Stimulated activated naive CD4-positive, alpha-beta T cell treated with Interleukin-2 at 50 U/mL for 16 hours (primary cell): Measurements from ENCODE around the gene ANO6.
A peak's percentile ranks its signal among the peaks of the same experiment; 100 is the strongest.
"Not testable (repeated sequence)": the region's sequence is repeated elsewhere in the genome, so short reads cannot be mapped to it uniquely, and the experiment has no call there.

Experiments
- DNase-seq: peaks from one replicate; lab custom pipeline; 2025; lab: John Stamatoyannopoulos, UW

The ANO6 gene

GRCh38 chr12:45213107-45213506, 2.8 kb upstream of the ANO6 start:
- no peak for DNase-seq

DNA sequence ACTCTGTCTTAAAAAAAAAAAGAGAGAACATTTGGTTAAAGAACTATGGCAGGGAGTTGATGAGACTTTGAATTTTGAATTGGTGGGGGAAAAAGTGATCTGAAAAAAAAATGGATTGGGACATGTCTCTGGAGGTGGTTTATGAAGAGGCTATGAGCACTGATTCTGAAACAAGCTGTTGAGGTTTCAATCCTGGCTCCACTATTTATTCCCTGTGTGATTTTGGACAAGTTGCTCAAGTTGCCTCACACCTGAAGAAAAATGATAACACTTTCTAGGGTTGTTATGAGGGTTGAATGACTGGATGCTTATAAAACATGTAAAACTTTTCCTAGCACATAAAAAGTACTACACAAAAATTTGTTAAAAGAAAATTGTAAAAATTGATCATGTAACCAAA, 1.8 kb upstream of the ANO6 start:
- no peak for DNase-seq

- DNase-seq = no peak
These were observed 1.0 kb upstream of the ANO6 start for GRCh38 chr12:45214749-45215418.

GRCh38 chr12:45216230-45216982, 511 bp downstream of the ANO6 start:
- peak; percentile 43 for DNase-seq

DNA sequence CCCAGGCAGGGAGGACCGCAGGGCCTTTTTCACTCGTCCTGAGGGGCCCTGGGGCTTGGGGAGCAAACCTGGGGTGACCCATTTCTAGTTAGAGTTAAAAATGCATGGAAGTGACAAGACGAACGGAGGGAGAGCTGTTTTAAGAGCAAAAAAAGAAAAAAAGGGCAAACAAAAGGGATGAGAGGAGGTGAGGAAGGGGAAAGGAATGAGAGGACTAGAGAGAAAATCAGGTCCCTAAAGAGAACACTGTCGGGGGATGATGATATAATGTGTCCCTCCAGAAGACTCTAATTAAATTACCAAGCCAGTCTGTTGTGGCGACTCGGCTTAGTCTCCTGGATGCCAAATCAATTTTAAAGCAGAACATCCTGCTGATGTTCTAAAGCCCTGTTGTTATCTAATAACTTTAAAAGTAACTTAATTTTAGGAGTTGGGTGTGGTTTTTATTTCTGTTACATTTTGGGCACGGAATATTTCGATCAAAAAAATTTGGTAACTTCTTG, 1.1 kb downstream of the ANO6 start:
- DNase-seq = no peak

GRCh38 chr12:45217846-45218245, 2.0 kb downstream of the ANO6 start:
- DNase-seq = no peak

GRCh38 chr12:45219621-45220020, 3.7 kb downstream of the ANO6 start:
- DNase-seq = no peak

GRCh38 chr12:45220363-45220931, 4.6 kb downstream of the ANO6 start:
- DNase-seq = no peak

DNA sequence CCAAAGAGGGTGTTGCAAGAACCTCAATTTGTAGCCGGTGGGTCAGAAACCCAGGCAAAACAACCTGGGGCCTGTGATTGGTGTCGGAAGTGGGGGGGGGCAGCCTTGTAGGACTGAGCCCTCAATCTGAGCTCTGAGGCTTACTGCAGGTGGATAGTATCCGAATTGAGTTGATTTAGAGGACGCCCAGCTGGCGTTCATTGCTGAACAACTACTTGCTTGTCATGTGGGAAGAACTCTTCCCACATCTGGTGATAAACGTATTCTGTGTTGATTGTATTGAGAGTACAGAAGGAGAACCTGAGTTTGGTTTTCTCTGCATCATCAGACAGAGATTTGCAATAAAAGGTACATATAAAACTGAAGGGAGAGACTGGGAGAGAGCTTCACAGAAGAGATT, 5.1 kb downstream of the ANO6 start:
- DNase-seq = no peak

DNA sequence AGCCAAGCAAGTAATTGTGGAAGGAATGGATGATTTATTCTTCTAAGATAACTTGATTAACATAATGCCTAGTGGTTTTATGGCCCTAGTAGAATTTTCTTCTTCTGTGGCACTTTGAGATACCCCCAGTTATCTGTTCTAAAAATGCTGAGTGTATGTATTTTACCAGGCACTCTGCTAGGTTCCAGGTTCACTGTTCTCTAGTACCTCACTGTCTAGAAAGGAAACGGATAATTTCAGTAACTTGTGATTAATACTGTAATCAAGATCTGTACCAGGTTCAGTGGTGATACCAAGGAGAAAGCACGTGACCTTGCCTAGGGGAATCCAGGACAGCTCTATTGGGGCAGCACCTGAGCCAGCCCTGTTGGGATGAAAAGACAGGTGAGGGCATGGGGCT, 8.0 kb downstream of the ANO6 start:
- no peak for DNase-seq

DNA sequence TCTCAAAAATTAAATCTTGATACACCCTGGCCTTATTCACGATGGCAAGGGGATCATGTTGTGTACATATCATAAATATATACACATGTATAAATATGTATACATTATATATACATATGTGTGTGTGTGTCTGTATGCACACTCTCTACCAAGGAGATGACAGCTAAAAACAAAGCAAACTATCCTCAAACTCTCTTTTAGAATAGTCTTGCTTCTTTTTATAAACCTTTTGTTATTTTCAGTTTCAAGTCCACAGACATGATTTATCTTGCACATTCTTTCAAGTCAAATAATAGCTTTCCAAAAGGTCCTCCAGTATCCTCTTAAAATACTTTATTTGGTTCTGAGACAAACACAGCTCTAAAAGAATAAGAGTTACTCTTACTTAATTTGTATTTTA, 8.4 kb downstream of the ANO6 start:
- no peak for DNase-seq

DNA sequence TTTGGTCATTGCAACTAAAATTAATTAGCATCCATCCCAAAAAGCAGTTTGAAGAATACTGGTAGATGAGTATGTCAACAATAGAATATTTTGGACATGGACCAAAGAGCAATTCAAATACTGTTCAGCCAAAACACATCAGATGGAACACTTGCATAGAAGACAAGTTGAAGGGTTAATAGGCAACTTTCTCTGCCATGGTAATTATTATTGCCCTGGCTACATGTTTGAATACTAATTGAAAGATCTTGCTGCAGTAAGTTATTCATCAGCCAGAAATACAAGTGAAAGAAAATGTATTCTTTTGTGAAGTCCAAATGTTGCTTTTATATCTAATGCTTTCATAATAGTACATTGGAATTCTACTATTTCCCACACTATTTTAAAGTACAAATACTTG, 10.1 kb downstream of the ANO6 start:
- no peak for DNase-seq

DNA sequence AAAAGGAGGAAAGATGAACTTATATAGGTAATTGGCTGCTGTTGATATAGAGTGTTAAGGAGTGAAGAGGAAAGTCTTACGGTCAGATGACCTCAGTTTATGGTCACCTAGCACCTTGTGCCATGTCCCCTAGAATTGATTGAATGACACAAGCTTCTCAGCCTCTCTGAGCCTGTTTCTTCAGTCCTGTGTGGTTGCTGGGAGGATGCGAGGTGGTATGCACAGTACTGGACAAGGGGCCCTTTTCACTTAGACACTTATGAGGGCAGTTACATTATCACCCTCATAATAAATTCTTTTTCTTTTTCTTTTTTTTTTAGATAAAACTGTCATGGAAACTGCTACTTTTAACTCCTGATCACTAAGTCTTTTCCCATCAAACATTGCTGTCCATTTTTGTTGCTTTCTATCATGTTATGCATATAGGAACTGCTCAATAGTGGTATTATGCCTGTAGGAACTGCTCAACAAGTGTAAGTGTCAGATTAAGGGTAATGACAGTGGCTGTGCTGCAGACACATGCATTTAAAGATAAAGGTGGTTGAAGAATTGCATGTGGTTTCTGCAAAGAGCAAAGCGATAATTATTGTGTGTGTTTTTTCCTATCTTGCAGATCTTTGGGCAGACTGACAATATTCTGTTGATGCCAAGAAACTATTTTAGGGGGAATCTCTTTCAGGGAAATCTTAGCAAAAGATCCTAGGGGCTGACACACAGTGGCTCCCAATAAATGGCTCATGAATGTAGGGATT, 11.6 kb downstream of the ANO6 start:
- no peak for DNase-seq

DNA sequence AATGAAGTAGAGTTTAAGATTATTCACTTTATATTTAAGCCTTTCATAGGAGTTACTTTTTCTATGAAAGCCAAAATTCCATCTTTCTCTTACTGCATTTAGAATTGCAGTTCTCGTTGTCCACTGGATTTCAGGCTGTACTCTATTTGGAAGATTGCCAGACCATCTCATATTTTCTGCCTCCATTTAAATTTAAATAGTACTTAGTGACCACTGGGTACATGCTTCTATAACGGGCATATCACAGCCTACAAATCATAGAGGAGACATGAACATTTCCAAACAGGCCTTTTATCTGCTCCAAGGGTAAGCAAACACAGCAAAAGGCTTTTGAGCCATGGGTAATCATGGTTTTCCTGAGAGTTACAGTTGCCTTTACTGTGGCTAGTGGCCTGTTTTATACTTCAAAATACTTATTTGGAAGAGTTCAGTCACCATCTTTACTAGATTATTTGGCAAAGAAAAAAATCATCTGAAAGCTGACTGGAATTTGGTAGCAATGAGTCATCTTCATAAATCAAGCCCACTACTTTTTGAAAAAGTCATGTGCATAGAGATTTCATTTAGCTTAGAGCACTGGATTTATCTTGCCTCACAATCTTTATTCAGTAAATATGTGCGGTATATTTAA, 15.7 kb downstream of the ANO6 start:
- no peak for DNase-seq

DNA sequence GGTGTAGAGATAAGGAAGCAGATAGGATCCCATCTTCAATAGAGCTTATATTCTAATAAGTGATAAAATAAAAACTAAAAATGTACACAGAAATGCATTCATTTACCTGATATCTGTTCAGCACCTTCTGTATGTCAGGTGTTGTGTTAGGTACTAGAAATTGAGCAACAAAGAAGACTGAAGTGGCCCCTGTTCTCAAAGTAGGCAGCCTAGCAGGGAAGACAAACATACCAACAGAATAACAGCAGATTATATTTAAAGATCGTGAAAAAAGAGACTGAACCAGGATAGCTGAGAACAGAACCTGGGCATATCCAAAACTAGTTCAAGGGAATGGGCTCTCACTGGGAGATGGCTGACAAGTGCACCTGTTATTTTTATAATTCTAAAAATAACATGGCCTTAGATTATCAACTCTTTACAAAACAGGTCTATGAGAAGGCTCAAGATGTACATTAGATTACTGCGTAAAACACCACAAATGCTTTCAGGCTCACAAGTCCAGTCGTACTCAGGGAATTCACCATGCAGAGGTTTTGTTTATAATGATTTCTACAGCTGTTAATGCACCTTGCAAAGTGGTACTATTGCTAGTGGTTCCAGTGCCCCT, 16.4 kb downstream of the ANO6 start:
- no peak for DNase-seq

DNA sequence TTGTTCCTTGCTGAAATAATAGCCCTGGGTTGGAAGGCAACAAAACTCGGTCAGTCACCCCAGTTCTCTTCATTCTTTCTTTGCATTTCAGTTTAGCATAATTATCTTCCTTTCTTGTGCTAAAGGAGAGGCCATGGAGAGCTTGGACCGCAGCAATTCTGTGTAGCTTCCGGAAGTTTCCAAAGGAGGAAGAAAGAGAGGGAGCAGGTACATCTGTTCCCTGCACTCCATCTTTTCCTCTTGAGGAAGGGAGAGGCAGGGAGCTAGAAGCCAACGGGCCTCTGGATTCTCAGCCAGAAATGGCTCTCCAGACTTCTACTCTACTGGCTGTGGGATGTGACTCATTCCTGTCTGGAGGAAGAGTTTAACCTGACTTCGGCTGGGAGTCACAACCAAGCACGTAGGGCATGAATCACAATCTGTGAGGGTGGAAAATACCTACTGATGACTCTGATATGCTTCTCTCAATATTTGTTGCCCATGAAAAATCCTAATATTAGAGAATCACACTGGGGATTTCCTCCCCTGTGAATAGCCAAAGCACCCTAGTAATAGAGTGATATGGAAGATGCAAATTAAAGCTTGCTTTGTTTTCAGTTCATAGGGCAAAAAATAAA, 17.0 kb downstream of the ANO6 start:
- peak; percentile 18 for DNase-seq

DNA sequence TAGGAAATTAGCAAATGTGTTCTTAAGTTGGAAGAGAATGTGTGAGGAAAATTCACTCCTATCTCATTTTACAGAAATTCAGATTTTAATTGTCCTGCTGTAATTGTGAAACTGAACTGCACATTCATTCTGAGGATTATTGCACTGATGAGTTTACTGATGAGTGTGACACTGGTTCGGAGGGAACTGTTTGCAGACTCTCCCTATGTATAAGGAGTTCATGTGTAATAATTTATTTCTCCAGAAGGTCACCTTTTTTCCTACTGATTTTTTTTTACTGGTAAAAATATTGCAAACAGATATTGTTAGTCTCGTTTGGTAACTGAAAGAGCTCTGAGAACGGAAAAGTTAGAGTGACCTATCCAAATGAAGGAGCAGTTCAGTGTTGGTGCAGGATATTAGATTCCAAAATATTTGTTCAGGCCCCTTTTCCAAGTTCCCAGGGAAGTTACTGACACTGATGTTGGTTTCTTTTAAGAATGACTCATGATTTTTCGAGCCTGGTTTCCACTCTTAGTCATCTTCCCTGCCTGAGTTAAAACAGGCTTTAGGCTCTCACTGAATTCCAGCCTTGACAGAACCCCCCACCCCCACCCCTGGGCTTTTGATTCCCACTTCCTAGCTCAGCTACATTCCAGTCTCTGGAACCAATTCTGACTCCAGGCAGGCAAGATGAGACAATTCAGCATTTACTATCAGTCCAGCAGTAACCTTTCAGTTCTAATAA, 18.4 kb downstream of the ANO6 start:
- DNase-seq = no peak

DNA sequence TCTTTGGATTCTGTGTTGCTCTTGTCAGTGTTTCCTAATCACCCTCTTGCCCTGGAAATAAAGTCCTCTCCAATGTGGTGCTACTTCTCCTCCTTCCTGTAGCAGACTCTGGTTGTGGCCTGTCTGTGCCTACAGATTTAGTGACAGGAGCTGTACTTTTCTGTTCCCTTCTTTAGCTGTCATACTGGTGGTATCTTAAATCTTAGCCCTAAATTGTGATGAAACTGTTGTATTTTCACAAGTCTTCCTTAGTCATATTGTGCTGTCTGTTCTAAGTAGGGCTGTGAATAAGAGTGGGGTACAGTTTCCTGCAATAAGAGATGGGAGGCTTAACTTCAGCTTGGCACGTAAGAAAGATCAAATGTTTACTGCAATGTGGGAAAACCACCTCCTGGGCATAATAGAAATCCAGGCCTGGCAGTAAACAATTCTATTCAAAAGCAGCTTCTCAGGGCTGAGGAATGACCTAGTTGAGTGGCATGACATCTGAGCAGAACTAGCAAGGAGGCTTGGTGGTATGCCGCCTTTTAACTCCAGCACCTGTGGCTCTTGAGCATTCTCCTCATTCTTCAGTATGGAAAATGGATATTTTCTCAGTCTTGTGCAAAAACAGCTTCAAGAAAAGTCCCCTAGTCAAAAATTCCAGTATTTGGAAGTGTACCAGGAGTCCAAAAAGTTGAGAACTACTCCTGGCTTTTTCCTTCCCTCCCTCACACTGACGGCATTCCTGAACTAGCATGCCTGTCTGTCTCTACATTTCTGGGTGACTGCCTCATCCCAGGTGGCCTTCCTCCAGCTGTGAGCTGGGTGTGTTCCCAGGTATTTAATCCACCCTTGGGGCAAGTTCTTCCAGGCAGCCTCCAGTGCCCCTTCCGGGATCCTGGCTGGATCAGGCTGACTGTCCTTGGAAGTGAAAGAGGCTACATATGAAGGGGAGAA, 19.5 kb downstream of the ANO6 start:
- DNase-seq = no peak

DNA sequence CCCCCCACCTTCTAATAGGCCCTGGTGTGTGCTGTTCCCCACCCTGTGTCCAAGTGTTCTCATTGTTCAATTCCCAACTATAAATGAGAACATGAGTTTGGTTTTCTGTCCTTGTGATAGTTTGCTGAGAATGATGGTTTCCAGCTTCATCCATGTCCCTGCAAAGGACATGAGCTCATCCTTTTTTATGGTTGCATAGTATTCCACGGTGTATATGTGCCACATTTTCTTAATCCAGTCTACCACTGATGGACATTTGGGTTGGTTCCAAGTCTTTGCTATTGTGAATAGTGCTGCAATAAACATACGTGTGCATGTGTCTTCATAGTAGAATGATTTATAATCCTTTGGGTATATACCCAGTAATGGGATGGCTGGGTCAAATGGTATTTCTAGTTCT, 20.5 kb downstream of the ANO6 start:
- not testable (repeated sequence) for DNase-seq
